GM18498 (cell line): Measurements from ENCODE around the gene CYP2C19.
"Not testable (repeated sequence)": the region's sequence is repeated elsewhere in the genome, so short reads cannot be mapped to it uniquely, and the experiment has no call there.

Experiments
- ATAC-seq: cut with Tn5 transposase; IDR thresholded peaks from one replicate; pipeline ENCODE4 v1.9.1; 2021; ENCODE audit warnings: mild to moderate bottlenecking, moderate library complexity; ENCODE audit not compliant: unreplicated experiment

CYP2C19 gene

GRCh38 chr10:94762393-94762792 lies at the start of gene CYP2C19:
CYP2C19 (plus strand) TSS chr10:94762681; CDS start chr10:94762706, 25 bp downstream.
- ATAC-seq, result no peak

- no peak for ATAC-seq
These were observed 36.6 kb upstream of the CYP2C19 start for GRCh38 chr10:94725871-94726270.

- ATAC-seq, result no peak
These were observed 27.3 kb upstream of the CYP2C19 start for GRCh38 chr10:94735197-94735596.

GRCh38 chr10:94738588-94738987 lies 23.9 kb upstream of the CYP2C19 start:
- ATAC-seq, result no peak

GRCh38 chr10:94747137-94747536 lies 15.3 kb upstream of the CYP2C19 start:
- ATAC-seq, result no peak

GRCh38 chr10:94747838-94748237 lies 14.6 kb upstream of the CYP2C19 start:
- no peak for ATAC-seq

GRCh38 chr10:94757916-94758315 lies 4.6 kb upstream of the CYP2C19 start:
- no peak for ATAC-seq

GRCh38 chr10:94760586-94761178 lies 1.8 kb upstream of the CYP2C19 start:
- no peak for ATAC-seq

- ATAC-seq, result not testable (repeated sequence)
These were observed 12.9 kb downstream of the CYP2C19 start for GRCh38 chr10:94775425-94775824.

GRCh38 chr10:94777886-94778458 lies 15.5 kb downstream of the CYP2C19 start:
- no peak for ATAC-seq

- ATAC-seq, result no peak
These were observed 18.4 kb downstream of the CYP2C19 start for GRCh38 chr10:94780844-94781243.

GRCh38 chr10:94784256-94784655 lies 21.8 kb downstream of the CYP2C19 start:
- ATAC-seq, result no peak

- no peak for ATAC-seq
These were observed 22.7 kb downstream of the CYP2C19 start for GRCh38 chr10:94785211-94785610.

- ATAC-seq, result not testable (repeated sequence)
These were observed 38.1 kb downstream of the CYP2C19 start for GRCh38 chr10:94800551-94800950.

- ATAC-seq, result no peak
These were observed 40.8 kb downstream of the CYP2C19 start for GRCh38 chr10:94803307-94803706.

- ATAC-seq, result not testable (repeated sequence)
These were observed 67.5 kb downstream of the CYP2C19 start for GRCh38 chr10:94830025-94830424.

GRCh38 chr10:94846204-94846603 lies 83.7 kb downstream of the CYP2C19 start:
- no peak for ATAC-seq

GRCh38 chr10:94850766-94851165 lies 88.3 kb downstream of the CYP2C19 start:
- ATAC-seq, result no peak

GRCh38 chr10:94851263-94851662 lies 88.8 kb downstream of the CYP2C19 start:
- no peak for ATAC-seq

- ATAC-seq, result no peak
These were observed 90.0 kb downstream of the CYP2C19 start for GRCh38 chr10:94852438-94852837.

GRCh38 chr10:94853065-94853464 lies 90.6 kb downstream of the CYP2C19 start:
- no peak for ATAC-seq

GRCh38 chr10:94858005-94858404 lies 95.5 kb downstream of the CYP2C19 start:
- no peak for ATAC-seq

- no peak for ATAC-seq
These were observed 96.6 kb downstream of the CYP2C19 start for GRCh38 chr10:94859086-94859485.
